NCI-H2196 treated with DMSO at 0.1 percent for 48 hours (cell line): Measurements from ENCODE around the gene RASAL2.

ENCODE experiments used
- DNase-seq: peaks from one replicate; lab custom pipeline; 2025; ENCODE audit not compliant: unreplicated experiment; lab: John Stamatoyannopoulos, UW

The RASAL2 gene

GRCh38 chr1:178093951-178094738 is at the start of gene RASAL2:
Gene RASAL2 (plus strand): TSS chr1:178094104. CDS start chr1:178094493, 389 bp downstream.
- no peak for DNase-seq

- no peak for DNase-seq
Observed at GRCh38 chr1:178046591-178047270, 47.2 kb upstream of the RASAL2 start.

- DNase-seq = no peak
Observed at GRCh38 chr1:178047403-178048093, 46.4 kb upstream of the RASAL2 start.

DNA sequence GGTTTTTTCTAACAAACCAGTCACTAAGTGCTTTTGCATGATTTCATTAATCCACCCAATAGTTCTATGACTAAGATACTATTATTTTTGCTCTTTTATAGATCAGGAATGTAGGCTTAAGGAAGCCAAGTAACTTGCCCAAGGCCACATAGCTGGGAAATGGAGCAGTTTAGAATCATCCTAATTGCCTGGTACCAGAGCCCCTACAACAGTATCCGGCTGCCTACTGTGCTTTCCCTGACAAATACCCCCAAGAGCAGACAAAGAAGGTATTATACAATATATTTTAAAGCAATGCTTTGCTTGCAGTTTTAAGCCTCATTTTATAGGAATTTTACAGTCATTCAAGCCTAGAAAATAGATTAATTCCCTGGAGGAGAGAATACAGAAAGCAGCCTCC is 45.5 kb upstream of the RASAL2 start:
- DNase-seq = no peak

GRCh38 chr1:178048883-178049282 is 45.0 kb upstream of the RASAL2 start:
- no peak for DNase-seq

DNA sequence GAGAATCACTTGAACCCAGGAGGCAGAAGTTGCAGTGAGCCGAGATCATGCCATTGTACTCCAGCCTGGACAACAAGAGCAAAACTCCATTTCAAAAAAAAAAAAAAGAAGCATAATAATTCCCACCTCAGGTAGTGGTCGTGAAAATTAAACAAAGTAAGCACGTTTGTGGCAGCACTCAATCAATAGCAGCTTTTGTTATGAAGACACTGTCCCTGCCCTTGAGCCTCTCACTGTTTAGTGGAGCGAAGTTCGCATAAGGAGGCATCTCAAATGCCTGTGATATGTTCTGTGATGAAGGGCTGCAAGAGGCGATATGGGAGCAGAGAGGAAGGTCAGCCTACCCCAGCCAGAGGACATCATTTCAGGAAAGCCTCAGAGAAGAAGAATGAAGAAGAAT is 43.8 kb upstream of the RASAL2 start:
- no peak for DNase-seq

GRCh38 chr1:178051071-178051470 is 42.8 kb upstream of the RASAL2 start:
- DNase-seq = no peak

- no peak for DNase-seq
Observed at GRCh38 chr1:178052650-178053461, 41.0 kb upstream of the RASAL2 start.

- no peak for DNase-seq
Observed at GRCh38 chr1:178055093-178055492, 38.8 kb upstream of the RASAL2 start.

DNA sequence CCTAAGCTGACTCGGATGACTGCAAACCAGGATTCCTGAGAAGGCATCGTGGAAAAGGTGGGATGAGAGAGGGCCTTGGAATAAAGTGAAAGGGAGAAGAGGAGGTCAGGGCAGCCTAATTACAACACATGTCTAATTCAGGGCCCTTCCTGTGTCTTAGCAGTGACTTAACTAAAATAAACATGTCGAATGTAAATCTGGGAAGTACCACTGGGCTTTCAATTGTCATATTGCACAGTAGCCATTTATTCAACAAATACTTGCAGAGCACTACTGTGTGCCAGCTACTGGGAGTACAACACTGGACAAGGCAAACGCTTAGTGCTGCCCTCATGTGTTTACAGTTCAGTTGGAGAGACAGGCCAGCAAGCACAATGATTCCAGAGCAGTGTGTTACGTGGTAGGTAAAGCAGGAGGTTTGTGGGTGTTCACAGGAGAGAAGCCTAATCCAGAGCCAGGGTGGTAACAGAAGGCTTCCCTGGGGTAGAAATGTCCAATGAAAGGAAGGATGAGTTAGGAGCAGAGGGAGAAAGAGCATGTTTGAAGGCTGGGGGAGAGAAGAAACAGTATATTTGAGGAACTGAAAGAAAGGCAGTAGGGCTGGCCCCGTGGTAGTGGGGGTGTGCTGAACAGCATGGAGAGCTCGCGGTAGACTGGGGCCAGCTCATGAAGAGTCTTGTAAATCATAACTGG is 38.0 kb upstream of the RASAL2 start:
- no peak for DNase-seq

DNA sequence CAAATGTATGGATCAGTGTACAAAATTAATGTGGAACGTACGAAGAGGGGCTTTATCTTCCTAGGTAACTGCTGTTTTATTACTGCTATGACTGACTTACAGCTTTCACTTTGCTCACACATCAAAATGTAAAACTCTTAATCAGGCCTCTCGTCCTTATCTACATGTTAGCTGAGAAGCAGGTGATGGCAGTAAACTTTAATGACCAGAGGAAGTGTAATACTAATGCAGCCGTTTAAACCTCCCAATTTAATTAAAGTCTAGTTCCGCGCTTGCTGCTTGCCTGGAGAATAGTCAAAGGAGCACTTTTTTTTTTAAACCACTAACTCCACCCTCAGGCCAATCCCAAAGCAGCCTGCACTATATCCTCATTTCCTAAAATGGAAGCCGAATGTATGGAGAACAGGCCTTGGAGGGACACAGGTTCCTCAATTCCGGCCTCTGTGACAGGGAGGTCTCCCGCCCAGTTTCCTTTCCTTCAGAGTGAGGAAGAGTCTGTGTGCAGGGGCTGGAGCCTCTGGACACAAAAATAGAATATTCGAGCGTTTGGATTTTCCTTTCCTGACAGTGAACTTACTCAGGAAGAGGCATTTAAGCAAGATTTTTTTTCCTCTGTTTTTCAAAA is 36.7 kb upstream of the RASAL2 start:
- DNase-seq = no peak

- DNase-seq = no peak
Observed at GRCh38 chr1:178057912-178058534, 35.9 kb upstream of the RASAL2 start.

DNA sequence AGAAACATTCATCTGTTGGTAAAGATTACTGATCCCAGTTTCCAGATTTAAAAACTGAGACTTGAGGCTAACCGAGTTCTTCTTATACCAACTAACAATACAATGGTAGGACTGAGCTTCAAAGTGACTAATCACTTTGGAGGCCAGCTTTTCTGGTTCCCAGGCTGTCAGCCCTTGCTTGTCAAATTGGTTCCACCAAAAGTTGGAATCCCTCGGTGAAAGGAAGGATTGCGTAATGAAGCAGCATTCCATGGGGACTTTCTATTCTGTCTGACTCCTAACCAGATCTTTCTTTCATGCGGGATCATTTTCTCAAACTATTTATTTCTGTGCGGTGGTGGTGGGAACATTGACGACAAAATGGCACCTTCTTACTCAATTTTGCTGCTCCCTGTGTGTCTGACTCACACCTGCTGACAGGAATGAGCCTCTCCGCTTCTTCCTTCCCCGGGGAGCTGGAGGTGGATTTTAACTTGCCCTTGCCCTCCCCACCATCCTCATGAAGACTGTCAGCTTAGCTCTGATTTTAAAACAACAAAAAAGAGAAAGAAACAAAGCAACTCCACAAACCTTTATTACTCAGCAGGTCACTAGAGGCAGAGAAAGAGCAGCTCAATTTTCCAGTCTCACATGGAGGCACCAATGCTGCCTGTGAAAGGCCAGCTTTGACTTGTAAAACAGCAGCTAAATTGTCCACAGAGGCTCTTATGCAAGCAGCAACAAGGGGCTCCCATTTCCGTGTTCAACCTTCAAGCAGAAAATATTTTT is 32.9 kb upstream of the RASAL2 start:
- no peak for DNase-seq

DNA sequence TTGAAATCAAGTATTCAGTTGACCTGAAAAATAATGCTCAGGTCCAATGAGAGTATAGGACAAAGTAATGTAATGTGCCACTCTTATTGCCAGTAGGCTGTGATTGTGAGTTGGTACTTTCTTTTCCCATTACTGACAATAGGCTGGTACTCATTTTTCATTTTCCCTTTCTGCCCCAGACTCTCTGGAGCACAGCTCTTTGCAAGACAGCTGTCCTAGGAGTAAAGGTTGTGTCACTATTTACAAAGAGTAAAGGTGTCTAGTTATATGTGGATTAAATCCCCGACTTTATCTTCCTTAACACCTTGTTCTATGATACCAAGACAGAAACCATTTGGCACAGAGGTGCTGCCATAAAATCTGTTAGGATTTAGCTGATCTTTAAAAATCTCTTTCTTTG is 32.3 kb upstream of the RASAL2 start:
- DNase-seq = no peak

GRCh38 chr1:178064191-178064821 is 29.6 kb upstream of the RASAL2 start:
- DNase-seq = no peak

DNA sequence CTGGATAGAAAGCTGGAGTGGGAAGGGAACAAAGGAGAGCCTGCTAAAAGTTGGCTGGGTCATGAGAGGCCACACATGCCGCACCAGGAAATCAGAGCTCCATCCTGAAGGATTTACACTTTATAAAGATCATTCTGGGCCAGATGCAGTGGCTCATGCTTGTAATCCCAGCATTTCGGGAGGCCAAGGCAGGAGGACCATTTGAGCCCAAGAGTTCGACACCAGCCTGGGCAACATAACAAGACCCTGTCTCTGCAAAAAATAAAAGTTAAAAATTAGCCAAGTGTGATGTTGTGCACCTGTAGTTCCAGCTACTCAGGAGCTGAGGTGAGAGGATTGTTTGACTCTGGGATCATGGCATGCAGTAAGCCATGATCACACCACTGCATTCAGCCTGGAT is 28.7 kb upstream of the RASAL2 start:
- no peak for DNase-seq

DNA sequence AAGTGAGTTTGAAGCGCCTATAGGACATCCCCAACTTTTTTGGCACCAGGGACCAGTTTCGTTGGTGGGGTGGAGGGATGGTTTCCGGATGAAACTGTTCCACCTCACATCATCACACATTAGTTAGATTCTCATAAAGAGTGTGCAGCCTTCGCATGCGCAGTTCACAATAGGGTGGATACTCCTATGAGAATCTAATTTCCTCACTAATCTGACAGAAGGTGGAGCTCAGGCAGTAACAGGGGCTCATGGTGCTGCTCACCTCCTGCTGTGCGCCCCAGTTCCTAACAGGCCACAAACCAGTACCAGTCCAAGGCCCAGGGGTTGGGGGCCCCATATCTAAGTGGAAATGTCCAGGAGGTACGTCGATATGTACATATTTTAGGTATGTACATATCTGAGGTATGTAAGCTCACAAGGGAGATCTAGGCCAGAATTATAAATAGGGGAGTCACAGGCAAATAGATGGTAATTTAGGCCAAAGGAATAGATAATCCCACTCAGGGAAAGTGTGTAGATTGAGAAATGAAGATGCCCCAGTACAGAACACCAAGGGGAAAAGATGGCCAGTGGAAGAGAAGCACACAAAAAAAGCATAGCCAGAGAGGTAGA is 27.5 kb upstream of the RASAL2 start:
- DNase-seq = no peak
